Measurements from ENCODE around the gene YKT6.
A peak's percentile ranks its signal among the peaks of the same experiment; 100 is the strongest.

YKT6 gene

GRCh38 chr7:44191171-44191570 is 9.6 kb upstream of the YKT6 start:
- TF ChIP-seq, protein P1, sequence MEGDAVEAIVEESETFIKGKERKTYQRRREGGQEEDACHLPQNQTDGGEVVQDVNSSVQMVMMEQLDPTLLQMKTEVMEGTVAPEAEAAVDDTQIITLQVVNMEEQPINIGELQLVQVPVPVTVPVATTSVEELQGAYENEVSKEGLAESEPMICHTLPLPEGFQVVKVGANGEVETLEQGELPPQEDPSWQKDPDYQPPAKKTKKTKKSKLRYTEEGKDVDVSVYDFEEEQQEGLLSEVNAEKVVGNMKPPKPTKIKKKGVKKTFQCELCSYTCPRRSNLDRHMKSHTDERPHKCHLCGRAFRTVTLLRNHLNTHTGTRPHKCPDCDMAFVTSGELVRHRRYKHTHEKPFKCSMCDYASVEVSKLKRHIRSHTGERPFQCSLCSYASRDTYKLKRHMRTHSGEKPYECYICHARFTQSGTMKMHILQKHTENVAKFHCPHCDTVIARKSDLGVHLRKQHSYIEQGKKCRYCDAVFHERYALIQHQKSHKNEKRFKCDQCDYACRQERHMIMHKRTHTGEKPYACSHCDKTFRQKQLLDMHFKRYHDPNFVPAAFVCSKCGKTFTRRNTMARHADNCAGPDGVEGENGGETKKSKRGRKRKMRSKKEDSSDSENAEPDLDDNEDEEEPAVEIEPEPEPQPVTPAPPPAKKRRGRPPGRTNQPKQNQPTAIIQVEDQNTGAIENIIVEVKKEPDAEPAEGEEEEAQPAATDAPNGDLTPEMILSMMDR (IDR thresholded peaks at IDR 0.05; ENCODE audit: control extremely low read depth, extremely low read depth, low read depth, missing control alignments) = no peak
- CTCF ChIA-PET = no interaction called here
- no peak for DNase-seq (ENCODE audit: extremely low spot score)
- POLR2A ChIA-PET = no interaction called here

DNA sequence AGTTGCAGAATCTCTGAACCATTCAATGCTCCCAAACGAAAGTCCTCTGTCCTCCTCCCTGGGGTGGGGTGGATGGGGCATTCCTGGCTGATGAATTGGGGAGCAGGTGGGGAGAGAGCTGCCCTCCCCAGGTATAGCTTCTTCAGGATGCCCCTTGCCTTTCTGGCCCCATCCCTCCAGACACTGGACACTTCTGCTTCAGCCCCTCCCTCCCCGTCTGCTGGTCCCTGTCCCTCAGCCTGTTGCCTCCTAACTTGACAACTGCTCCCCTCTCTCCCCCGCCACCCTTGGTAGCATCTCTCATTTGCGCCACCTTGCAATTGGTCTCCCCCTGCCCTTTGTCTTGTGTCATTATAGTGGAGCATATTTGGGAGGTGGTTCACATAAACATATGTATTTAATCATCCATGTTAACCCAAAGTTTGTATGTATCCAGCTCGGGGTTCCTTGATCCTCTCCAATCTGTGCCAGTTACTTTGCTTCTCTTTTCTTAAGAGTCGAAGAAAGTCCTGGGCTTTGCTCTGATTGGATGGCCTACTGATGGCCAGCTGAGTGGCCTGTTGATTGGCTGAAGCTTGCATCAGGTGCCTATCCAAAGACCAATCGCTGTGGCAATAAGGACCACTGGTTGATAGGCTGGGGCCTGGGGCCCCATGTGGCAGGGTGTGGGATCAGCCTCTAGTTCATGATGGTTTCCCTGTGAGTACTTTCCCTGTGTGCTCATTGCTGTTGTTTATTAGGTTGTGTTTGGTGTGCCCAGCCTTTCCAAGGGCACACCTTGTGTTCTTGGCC is 7.6 kb upstream of the YKT6 start:
- CTCF ChIA-PET = interaction anchor here (1.5 kb wide), 2 partner anchors 12 to 47 kb away, joined by 3 to 4 read pairs; no protein-coding TSS in a partner anchor
- POLR2A ChIA-PET = no interaction called here
- DNase-seq (ENCODE audit: extremely low spot score) = no peak
- TF ChIP-seq, protein P1 (IDR thresholded peaks at IDR 0.05; ENCODE audit: control extremely low read depth, extremely low read depth, low read depth, missing control alignments) = no peak

GRCh38 chr7:44194069-44194468 is 6.7 kb upstream of the YKT6 start:
- POLR2A ChIA-PET = no interaction called here
- DNase-seq (ENCODE audit: extremely low spot score) = no peak
- TF ChIP-seq, protein P1 (IDR thresholded peaks at IDR 0.05; ENCODE audit: control extremely low read depth, extremely low read depth, low read depth, missing control alignments) = no peak
- CTCF ChIA-PET = interaction anchor here (1.1 to 2.1 kb wide), 5 partner anchors 12 to 174 kb away, joined by 3 to 7 read pairs (median 3); no protein-coding TSS in a partner anchor

DNA sequence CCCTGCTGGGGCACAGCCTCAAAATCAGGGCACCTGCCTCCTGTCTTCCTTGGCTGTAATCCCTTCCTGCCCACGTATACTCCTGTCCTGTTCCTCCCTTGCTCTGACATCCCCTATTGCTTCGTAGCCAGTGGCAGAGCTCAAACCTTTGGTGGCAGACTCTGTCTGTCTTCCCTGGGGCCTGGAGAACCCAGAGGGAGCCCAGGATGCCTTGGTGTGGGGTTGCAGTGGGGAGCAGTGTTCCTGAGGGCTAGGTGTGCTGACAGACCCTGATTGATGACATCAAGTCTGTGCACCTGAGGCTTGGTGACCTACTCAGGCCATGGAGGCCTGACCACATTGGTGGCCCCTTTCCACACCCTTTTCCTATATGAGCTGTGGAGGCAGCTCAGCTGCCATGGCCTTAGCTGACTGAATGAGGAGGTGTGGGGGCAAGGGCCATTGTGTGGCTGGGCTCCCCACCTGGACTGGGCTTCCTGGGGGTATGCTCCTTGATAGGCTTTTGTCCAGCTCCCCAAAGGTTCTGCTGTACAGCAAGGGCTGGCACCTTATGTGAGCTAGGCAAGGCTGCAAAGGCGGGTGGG is 6.1 kb upstream of the YKT6 start:
- TF ChIP-seq, protein P1 (IDR thresholded peaks at IDR 0.05; ENCODE audit: control extremely low read depth, extremely low read depth, low read depth, missing control alignments) = no peak
- ChIA-PET POLR2A (no interaction called here), CTCF (interaction anchor here (1.1 to 2.1 kb wide), 8 partner anchors 11 to 174 kb away, joined by 3 to 7 read pairs (median 4); no protein-coding TSS in a partner anchor)
- no peak for DNase-seq (ENCODE audit: extremely low spot score)

- POLR2A ChIA-PET = no interaction called here
- TF ChIP-seq, protein P1 (IDR thresholded peaks at IDR 0.05; ENCODE audit: control extremely low read depth, extremely low read depth, low read depth, missing control alignments) = no peak
- no peak for DNase-seq (ENCODE audit: extremely low spot score)
- CTCF ChIA-PET = interaction anchor here (1.0 to 2.1 kb wide), 15 partner anchors 10 to 377 kb away, joined by 3 to 7 read pairs (median 3); partner anchors contain the start of gene DBNL
Measured at GRCh38 chr7:44195889-44196288, 4.9 kb upstream of the YKT6 start.

DNA sequence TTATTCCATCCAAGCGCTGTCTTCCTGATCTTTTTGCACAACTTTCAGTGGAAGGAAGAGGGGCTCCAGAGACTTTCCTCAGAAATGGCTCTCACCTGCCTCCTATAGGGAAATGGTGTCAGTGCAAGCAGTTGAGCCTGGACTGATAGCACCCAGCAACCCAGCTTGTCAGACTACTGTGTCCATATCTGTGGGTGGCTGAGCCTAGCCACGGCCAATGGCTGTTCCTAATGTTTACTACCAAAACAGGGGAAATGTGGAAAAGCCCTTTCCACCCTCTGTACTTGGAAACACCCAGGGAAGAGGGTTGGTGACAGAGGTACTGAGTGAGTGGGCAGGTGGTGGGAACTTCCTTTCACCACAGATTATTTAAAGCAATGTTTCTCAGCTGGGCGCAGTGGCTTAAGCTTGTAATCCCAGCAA is 4.3 kb upstream of the YKT6 start:
- POLR2A ChIA-PET = interaction anchor here (0.7 kb wide), 1 partner anchor 42 kb away, joined by 5 read pairs; no protein-coding TSS in a partner anchor

More for the DNA sequence above, 4.3 kb upstream of the YKT6 start:
- peak; percentile 64 for DNase-seq (ENCODE audit: extremely low spot score)
- CTCF ChIA-PET = interaction anchor here (1.0 to 2.0 kb wide), 11 partner anchors 9 to 377 kb away, joined by 3 to 7 read pairs (median 3); partner anchors contain the start of gene DBNL
- TF ChIP-seq, protein P1 (IDR thresholded peaks at IDR 0.05; ENCODE audit: control extremely low read depth, extremely low read depth, low read depth, missing control alignments) = peak; percentile 68
